IMR-90 (cell line): Measurements from ENCODE around the gene NAV2. TPM values are rescaled to one million over a fixed set of nuclear protein-coding genes. Genes with fewer than 3 reads are reported as not detected.

Source experiments
- ATAC-seq: fragments of 200-7000 bp; cut with Tn5 transposase; 2 replicates; pipeline ENCODE4 v1.9.1; 2020; ENCODE audit warnings: low read depth, mild to moderate bottlenecking, moderate library complexity
- BruUV-seq: library from RNA; stranded (reverse); fragments of 400-500 nt; replicated peaks from 2 replicates; lab custom pipeline; 2021; lab: Mats Ljungman, UMichigan
- CTCF ChIA-PET: fragments of 300-600 bp; formaldehyde crosslinking; extraction: SDS; loops from one replicate; lab custom pipeline; 2021; ENCODE audit warnings: antibody characterized with exemption; lab: Yijun Ruan, JAX
- POLR2A ChIA-PET: fragments of 300-600 bp; sonication (Branson Sonifier 250); formaldehyde crosslinking; loops from one replicate; lab custom pipeline; 2022; ENCODE audit warnings: antibody characterized with exemption; ENCODE audit not compliant: unreplicated experiment; lab: Charles Lee
- DNase-seq: peaks from one replicate; pipeline ENCODE4 v3.0.0; 2013
- H2AFZ ChIP-seq: replicated peaks from 2 replicates; pipeline ENCODE3; 2013; ENCODE audit warnings: low read length, mild to moderate bottlenecking; ENCODE audit not compliant: poor library complexity
- H2AK5ac ChIP-seq: 2 replicates; pipeline ENCODE4 v1.6.1; 2013; ENCODE audit warnings: low read depth, low read length, inconsistent platforms
- H2AK9ac ChIP-seq: replicated peaks from 2 replicates; pipeline ENCODE3; 2013; ENCODE audit warnings: mild to moderate bottlenecking, low read depth, low read length, moderate library complexity; ENCODE audit not compliant: poor library complexity
- H2BK120ac ChIP-seq: 2 replicates; pipeline ENCODE4 v1.6.1; 2013; ENCODE audit warnings: low read depth, low read length, inconsistent platforms
- H2BK15ac ChIP-seq: 3 replicates; pipeline ENCODE4 v1.6.1; 2013; ENCODE audit warnings: low read depth, low read length, inconsistent platforms
- H2BK20ac ChIP-seq: 2 replicates; pipeline ENCODE4 v1.6.1; 2013; ENCODE audit warnings: low read depth, mild to moderate bottlenecking, inconsistent platforms, low read length, moderate library complexity
- H2BK5ac ChIP-seq: 2 replicates; pipeline ENCODE4 v1.6.1; 2013; ENCODE audit warnings: mild to moderate bottlenecking, low read depth, low read length, inconsistent platforms; ENCODE audit not compliant: poor library complexity, severe bottlenecking
- H3K14ac ChIP-seq: replicated peaks from 2 replicates; pipeline ENCODE4 v1.6.1; 2013; ENCODE audit warnings: low read depth, low read length, inconsistent platforms
- H3K18ac ChIP-seq: 2 replicates; pipeline ENCODE4 v1.6.1; 2013; ENCODE audit warnings: low read depth, low read length, control low read depth
- H3K23ac ChIP-seq: 2 replicates; pipeline ENCODE4 v1.6.1; 2013; ENCODE audit warnings: low read depth, low read length, inconsistent platforms
- H3K27ac ChIP-seq: 2 replicates; pipeline ENCODE4 v1.5.1; 2013; ENCODE audit warnings: mild to moderate bottlenecking, control low read depth, low read length; ENCODE audit not compliant: insufficient read depth
- H3K27me3 ChIP-seq: 2 replicates; pipeline ENCODE4 v1.6.1; 2013; ENCODE audit warnings: low read length; ENCODE audit not compliant: control insufficient read depth, insufficient read depth
- H3K36me3 ChIP-seq: 2 replicates; pipeline ENCODE4 v1.6.1; 2013; ENCODE audit warnings: low read length, mixed read lengths; ENCODE audit not compliant: control insufficient read depth, insufficient read depth
- H3K4ac ChIP-seq: 2 replicates; pipeline ENCODE4 v1.6.1; 2013; ENCODE audit warnings: low read depth, low read length, inconsistent platforms
- H3K4me1 ChIP-seq: 2 replicates; pipeline ENCODE4 v1.6.1; 2013; ENCODE audit warnings: low read length, mixed read lengths; ENCODE audit not compliant: control insufficient read depth, insufficient read depth
- H3K4me2 ChIP-seq: 2 replicates; pipeline ENCODE4 v1.6.1; 2013; ENCODE audit warnings: low read depth, mild to moderate bottlenecking, control low read depth, low read length, moderate library complexity
- H3K4me3 ChIP-seq: 2 replicates; pipeline ENCODE4 v1.5.1; 2013; ENCODE audit warnings: low read depth, mild to moderate bottlenecking, control low read depth, low read length, moderate library complexity; ENCODE audit not compliant: insufficient read depth
- H3K56ac ChIP-seq: 2 replicates; pipeline ENCODE4 v1.6.1; 2013; ENCODE audit warnings: low read length, inconsistent platforms; ENCODE audit not compliant: insufficient read depth; ENCODE audit errors: extremely low read depth
- H3K79me1 ChIP-seq, 2 experiments: 2 replicates each; pipeline ENCODE4 v1.6.1; 2013; ENCODE audit warnings: low read length in 2 of 2, inconsistent platforms in 1 of 2, low read depth in 1 of 2
- H3K9ac ChIP-seq: 2 replicates; pipeline ENCODE4 v1.6.1; 2013; ENCODE audit warnings: low read depth, low read length, control low read depth
- H3K9me1 ChIP-seq: 2 replicates; pipeline ENCODE4 v1.6.1; 2013; ENCODE audit warnings: low read length, inconsistent platforms; ENCODE audit not compliant: insufficient read depth
- H3K9me3 ChIP-seq: 2 replicates; pipeline ENCODE4 v1.6.1; 2013; ENCODE audit warnings: low read length; ENCODE audit not compliant: control insufficient read depth, insufficient read depth
- H4K20me1 ChIP-seq: 2 replicates; pipeline ENCODE4 v1.6.1; 2013; ENCODE audit warnings: low read length, inconsistent platforms; ENCODE audit not compliant: insufficient read depth
- H4K5ac ChIP-seq: 2 replicates; pipeline ENCODE4 v1.6.1; 2013; ENCODE audit warnings: mild to moderate bottlenecking, low read depth, low read length, control low read depth
- H4K8ac ChIP-seq, 2 experiments: 2 replicates each; pipeline ENCODE4 v1.6.1; 2013; ENCODE audit warnings: low read depth in 2 of 2, low read length in 2 of 2, control low read depth in 1 of 2, inconsistent platforms in 1 of 2
- H4K91ac ChIP-seq: 2 replicates; pipeline ENCODE4 v1.6.1; 2013; ENCODE audit warnings: low read depth, low read length, inconsistent platforms; ENCODE audit not compliant: insufficient read depth
- CEBPB ChIP-seq: IDR thresholded peaks from 2 replicates; pipeline ENCODE4 v1.6.1; 2012; ENCODE audit warnings: low read depth, low read length, improper control_type of control experiment
- MAFK ChIP-seq: IDR thresholded peaks from 2 replicates; pipeline ENCODE4 v1.6.1; 2012; ENCODE audit warnings: low read depth, low read length, improper control_type of control experiment
- MXI1 ChIP-seq: IDR thresholded peaks from 2 replicates; pipeline ENCODE4 v1.6.1; 2012; ENCODE audit warnings: low read depth, mild to moderate bottlenecking, low read length, moderate library complexity, borderline replicate concordance
- POLR2A ChIP-seq: IDR thresholded peaks from 2 replicates; pipeline ENCODE4 v1.6.1; 2012; ENCODE audit warnings: mild to moderate bottlenecking, low read depth, low read length
- RAD21 ChIP-seq: IDR thresholded peaks from 2 replicates; pipeline ENCODE4 v1.6.1; 2012; ENCODE audit warnings: low read length, improper control_type of control experiment
- RFX5 ChIP-seq: IDR thresholded peaks from 2 replicates; pipeline ENCODE4 v1.8.0; 2012; ENCODE audit warnings: low read depth, mild to moderate bottlenecking, low read length, moderate library complexity
- SMC3 ChIP-seq: fragments of 150-350 bp; IDR thresholded peaks from 2 replicates; pipeline ENCODE4 v1.6.1; 2016; ENCODE audit warnings: low read depth, mild to moderate bottlenecking, antibody characterized with exemption, low read length, moderate library complexity
- WGBS, 2 experiments: methylation state at CpG; one replicate each; pipeline versions ENCODE4 v1.1.5 to v1.1.7; 2013; ENCODE audit warnings: missing lambda C conversion rate in 2 of 2; ENCODE audit not compliant: insufficient read length in 1 of 2; ENCODE audit errors: extremely low coverage in 2 of 2; 5-methylcytosine and 5-hydroxymethylcytosine counted together
- dilution Hi-C: fragments of 300-500 bp; cut with HindIII; formaldehyde crosslinking; loops from one replicate; pipeline ENCODE4 v1.14.3; 2018; ENCODE audit warnings: low sequenced_read_pairs; ENCODE audit not compliant: unreplicated experiment
- in situ Hi-C: fragments of 300-500 bp; cut with MboI; formaldehyde crosslinking; loops from 3 replicates; pipeline ENCODE4 v1.14.3; 2019; ENCODE audit warnings: low sequenced_read_pairs, inconsistent platforms, mixed read lengths
- intact Hi-C: fragments of 100-400 bp; cut with micrococcal nuclease; formaldehyde crosslinking; loops from 2 replicates; pipeline ENCODE4 v1.10.0; 2022
- polyA plus RNA-seq, 3 experiments: library from polyadenylated mRNA; depleted of rRNA; stranded (reverse); fragments of >200 nt; gene quantifications; 2 replicates each; pipeline ENCODE4 v1.2.3, GENCODE V29; 2012; ENCODE audit warnings: low replicate concordance in 1 of 3
- total RNA-seq: library from RNA; depleted of rRNA; stranded (reverse); fragments of >200 nt; gene quantifications from 2 replicates; pipeline ENCODE4 v1.2.3, GENCODE V29; 2012
- TF ChIP-seq, protein P1 (sequence below): fragments of 150-350 bp; IDR thresholded peaks from 2 replicates; pipeline ENCODE4 v1.6.1; 2017; ENCODE audit warnings: mild to moderate bottlenecking, antibody characterized with exemption, low read length, low read depth

Gene NAV2
- total and polyA plus RNA-seq, 2 of the 4 experiments (the other 2 are of a cell fraction) = 4.5 to 12.6 TPM

DNA sequence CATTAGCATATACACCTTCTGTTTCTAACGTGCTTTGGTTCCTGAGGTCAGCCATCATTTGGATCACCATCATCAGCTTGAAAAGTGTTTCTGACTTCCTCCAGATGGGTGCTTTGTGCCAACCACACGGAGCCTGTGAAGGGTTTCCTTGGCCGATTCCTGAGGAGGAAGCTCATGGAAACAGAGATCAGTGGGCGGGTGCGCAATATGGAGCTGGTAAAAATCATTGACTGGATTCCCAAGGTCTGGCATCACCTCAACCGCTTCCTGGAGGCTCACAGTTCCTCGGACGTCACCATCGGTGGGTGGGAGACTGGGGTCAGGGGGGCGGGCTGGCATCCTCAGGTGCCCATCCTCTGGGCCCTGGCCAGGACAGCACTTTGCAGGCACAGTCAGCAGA, 392.8 kb downstream of the NAV2 start:
- BruUV-seq = no TSS peak
- Histone ChIP-seq H2BK120ac (no peak overlapping the region), H3K79me1 (no peaks in the 10 kb centered on the region), H3K27me3 (no peaks in the 10 kb centered on the region), H4K20me1 (no peaks in the 10 kb centered on the region; the same call in 1 of the 2 replicates), H2AFZ (no peak overlapping the region), H4K91ac (no peak overlapping the region), H2AK5ac (no peak overlapping the region), H3K4ac (no peak overlapping the region), H4K8ac (no peak overlapping the region), H3K4me3 (no peak overlapping the region), H2AK9ac (no peak overlapping the region), H3K4me2 (no peak overlapping the region), H2BK5ac (no peak overlapping the region), H3K18ac (no peak overlapping the region), H2BK15ac (no peak overlapping the region), H3K56ac (no peak overlapping the region), H2BK20ac (no peak overlapping the region), H3K9me1 (peaks cover 21% of the 10 kb centered on the region; the same call in 1 of the 2 replicates), H3K36me3 (peaks cover 55% of the 10 kb centered on the region), H3K14ac (no peak overlapping the region), H3K23ac (no peak overlapping the region), H3K27ac (no peak overlapping the region), H3K9me3 (no peaks in the 10 kb centered on the region), H3K9ac (no peak overlapping the region), H3K4me1 (peaks cover 2% of the 10 kb centered on the region; the same call in 1 of the 2 replicates), H4K5ac (no peak overlapping the region)
- no peak for ATAC-seq
- CTCF ChIA-PET = interaction anchor here (0.7 to 1.3 kb wide), 3 partner anchors 22 to 543 kb away, joined by 3 to 6 read pairs (median 4); no protein-coding TSS in a partner anchor
- in situ Hi-C loops (no loop called here), intact Hi-C loops (no loop called here), dilution Hi-C loops (no loop called here)
- no peak for DNase-seq
- POLR2A ChIA-PET = interaction anchor here (0.6 kb wide), 1 partner anchor 1703 kb away, joined by 5 read pairs; no protein-coding TSS in a partner anchor
- WGBS, 2 experiments = 100% methylated on average over 3 of the region's 10 CpGs; no CpG with 5 or more reads in 1 of the 2 experiments
- TF ChIP-seq CEBPB = no peak
- TF ChIP-seq, protein P1, sequence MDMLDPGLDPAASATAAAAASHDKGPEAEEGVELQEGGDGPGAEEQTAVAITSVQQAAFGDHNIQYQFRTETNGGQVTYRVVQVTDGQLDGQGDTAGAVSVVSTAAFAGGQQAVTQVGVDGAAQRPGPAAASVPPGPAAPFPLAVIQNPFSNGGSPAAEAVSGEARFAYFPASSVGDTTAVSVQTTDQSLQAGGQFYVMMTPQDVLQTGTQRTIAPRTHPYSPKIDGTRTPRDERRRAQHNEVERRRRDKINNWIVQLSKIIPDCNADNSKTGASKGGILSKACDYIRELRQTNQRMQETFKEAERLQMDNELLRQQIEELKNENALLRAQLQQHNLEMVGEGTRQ = no peak
- TF ChIP-seq POLR2A = no peak
- TF ChIP-seq RAD21 = no peak
- TF ChIP-seq MAFK = no peak
- TF ChIP-seq SMC3 = no peak
- no peak for TF ChIP-seq MXI1
- no peak for TF ChIP-seq RFX5
